NCI-H187 (cell line): Measurements from ENCODE around the gene RUNX2.

Experiments used
- DNase-seq, 2 experiments: peaks; one replicate each; lab custom pipeline; 2025; lab: John Stamatoyannopoulos, UW

The RUNX2 gene

DNA sequence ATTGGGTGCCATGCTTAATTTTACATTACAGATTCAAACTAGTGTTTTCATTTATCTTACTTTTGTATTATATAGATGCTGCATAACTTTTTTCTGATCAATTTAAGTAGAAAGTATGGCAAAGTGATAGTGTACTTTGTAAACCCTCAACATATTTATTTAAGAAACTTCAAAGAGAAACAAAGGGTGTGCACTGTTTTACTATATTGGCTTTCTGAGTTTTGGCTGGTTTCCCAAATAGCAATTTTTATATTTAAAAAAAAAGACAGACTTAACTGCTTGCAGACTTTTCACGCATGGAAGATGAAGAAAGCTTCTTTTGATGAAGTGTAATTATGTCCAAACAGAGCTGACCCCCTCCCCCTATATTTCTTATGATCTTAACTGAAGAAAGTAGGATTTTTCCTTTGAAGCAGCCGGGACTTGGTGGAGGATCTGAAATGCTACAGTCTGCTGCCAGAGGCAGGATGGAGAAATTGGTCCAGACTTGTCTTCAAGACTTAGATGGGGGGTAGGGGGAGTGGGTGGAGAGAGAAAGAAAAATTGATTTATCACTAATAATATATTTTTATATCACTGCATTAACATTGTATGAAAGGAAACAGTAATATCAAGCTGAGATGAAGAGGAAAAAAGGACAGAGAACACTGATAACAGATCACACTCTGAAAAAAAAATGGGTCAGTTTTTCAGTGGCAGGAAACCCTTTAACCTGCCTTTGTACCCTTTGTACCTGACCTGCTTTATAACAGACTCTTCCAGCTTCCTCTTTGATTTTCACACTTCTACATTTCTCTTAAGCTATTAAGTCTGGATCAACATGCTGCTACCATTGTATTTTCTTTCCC lies 105.6 kb downstream of the RUNX2 start:
- no peak for DNase-seq

- DNase-seq, result no peak
These were observed 106.2 kb downstream of the RUNX2 start for GRCh38 chr6:45434381-45434700.

- no peak for DNase-seq
These were observed 108.7 kb downstream of the RUNX2 start for GRCh38 chr6:45436544-45437438.

GRCh38 chr6:45437439-45437815 lies 109.3 kb downstream of the RUNX2 start:
- no peak for DNase-seq

DNA sequence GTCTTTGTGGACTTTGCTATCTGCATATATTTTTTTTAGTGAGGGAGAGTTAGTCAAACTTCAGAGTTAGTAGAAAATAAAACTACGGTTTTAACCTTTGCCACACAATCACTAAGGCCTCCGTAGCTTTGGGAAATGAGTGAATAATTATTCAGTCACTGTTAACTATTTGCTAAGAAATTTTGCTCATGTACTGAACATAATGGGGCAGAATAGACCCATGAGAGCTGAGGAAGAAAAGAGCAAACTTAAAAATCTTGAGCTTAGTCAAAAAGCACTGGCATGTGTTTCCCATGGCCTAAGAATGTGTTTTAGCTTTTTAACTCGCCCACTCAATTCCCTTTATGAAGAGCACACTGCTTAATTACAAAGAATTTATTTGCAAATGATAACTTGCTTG lies 110.0 kb downstream of the RUNX2 start:
- DNase-seq, result no peak

DNA sequence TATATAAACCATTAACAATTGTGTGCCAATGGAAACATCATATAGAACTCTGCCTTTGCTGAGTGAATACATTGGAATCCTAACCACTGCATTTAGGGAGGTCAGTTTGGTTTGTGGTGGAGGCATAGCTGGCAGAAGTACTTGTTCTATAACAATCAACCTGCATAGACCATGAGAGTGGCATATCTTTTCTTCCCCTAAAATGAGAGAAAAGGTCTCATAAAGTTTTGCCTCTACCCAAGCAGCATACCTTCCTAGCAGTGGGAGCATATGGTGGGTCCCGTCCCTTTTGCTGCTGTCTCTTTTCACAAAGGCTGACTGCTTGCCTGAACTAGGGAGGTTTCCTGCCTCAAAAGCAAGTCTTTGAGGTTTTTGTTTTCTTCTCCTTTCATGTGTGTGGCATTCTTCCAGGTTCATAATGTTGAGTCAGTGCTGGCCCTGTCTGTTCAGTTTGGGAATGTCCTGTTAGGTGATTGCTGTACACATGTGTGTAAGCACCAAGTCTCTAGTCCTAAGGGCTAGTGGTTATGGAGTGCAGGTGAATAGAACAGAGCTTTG lies 110.8 kb downstream of the RUNX2 start:
- DNase-seq, result no peak

DNA sequence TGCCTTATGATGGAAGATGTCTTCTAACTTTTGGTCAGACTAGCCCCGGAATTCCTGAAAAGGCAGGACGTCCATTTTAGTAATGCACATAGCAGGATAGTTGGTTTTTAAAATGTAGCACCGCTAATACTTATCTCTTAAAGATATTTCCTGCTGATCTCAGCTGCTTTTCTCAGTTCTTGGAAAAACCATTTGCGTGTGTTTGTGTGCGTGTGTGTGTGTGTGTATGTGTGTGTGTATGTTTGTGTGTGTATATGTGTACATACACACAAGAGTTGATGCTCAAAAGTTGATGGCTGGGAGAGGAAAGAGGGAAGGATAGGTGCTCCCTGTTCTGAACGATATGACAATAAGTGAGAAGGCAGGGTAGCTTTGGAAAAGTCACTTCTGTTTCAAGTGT lies 111.3 kb downstream of the RUNX2 start:
- no peak for DNase-seq

GRCh38 chr6:45439861-45440388 lies 111.8 kb downstream of the RUNX2 start:
- DNase-seq, result no peak

- DNase-seq, result no peak
These were observed 113.8 kb downstream of the RUNX2 start for GRCh38 chr6:45441851-45442453.

- no peak for DNase-seq
These were observed 114.6 kb downstream of the RUNX2 start for GRCh38 chr6:45442716-45443115.

GRCh38 chr6:45445364-45445748 lies 117.2 kb downstream of the RUNX2 start:
- DNase-seq, result no peak

GRCh38 chr6:45445749-45446549 lies 117.8 kb downstream of the RUNX2 start:
- DNase-seq, result no peak

GRCh38 chr6:45447005-45447404 lies 118.9 kb downstream of the RUNX2 start:
- no peak for DNase-seq

DNA sequence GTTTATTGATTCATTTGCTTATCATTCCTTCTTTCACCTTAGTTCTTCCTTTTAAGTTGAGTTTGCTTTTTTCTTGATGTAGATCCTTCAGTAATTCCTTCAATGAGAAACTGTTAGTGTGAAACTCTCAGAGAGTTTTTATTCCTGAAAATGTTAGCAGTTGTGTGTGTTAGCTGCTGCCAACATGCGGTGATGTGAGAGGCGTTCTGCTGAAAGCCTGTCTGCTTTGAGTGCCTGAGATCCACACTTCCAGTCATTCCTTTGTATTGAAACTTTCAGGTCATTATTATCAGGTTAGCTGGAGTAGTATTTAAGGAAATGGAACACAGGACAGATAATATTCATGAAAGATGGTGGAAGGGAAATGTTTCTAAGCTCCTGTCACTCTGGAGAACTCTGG lies 119.6 kb downstream of the RUNX2 start:
- DNase-seq, result no peak

GRCh38 chr6:45448417-45449389 lies 120.6 kb downstream of the RUNX2 start:
- DNase-seq, result no peak

GRCh38 chr6:45450132-45450531 lies 122.0 kb downstream of the RUNX2 start:
- DNase-seq, result no peak

DNA sequence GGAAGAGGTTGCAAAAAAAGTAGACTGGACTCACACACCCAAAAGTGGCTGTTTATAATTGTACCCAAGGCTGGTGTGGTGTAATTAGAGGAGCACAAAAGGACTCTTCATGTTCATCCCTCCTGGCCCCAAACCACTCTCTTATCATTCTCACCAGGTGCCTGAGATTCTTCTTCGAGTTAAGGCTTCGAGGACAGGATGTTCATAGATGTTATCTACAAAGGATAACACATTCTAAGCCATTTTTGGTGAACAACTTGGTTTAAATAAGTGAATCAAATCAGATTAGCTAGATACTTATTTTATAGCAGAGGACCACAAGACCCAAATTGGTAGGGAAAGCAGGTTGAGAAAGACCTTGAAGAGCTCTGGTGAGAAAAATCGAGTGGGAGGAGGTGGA lies 122.7 kb downstream of the RUNX2 start:
- no peak for DNase-seq

DNA sequence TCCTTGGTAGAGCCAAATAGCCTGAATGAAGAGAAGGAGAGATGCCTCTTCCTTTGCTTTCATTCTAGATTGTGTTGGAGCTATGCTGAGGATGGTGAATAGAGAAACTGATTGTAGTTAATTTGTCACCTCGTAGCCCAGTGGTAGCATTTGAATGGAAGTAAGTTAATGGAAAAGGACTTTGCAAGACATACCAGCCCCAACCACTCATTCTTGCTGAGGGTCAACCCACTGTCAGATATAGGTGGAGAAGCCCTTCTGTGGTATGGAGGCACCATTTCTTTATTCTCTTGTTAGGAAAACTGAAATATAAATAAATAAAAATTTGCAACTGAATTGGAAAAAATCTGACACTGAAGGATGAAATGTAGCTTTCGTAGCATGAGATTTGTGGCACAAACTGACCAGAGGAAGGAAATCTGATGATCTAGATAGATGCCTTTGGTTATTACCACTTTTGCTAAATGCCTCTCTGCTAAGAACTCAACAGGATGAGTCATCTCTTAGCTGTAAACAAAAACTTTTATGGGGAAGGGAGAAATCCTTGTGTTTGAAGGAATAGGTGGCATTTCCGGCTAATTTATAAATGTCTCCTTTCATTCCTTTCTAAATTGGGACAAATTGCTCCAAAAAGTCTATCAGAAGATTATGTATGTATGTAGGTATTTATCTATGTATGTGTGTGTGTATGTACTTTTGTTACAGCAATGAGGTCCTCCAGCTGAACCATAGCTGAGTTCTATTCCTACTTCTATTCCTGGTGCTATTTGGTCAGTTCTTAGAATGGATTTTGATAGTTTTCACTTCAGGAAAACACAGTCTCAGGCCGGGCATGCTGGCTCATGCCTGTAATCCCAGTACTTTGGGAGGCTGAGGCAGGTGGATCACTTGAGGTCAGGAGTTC lies 126.1 kb downstream of the RUNX2 start:
- DNase-seq, result no peak

- DNase-seq, result no peak
These were observed 127.3 kb downstream of the RUNX2 start for GRCh38 chr6:45455408-45455807.
